Retinal pigment epithelial cell (primary cell): ENCODE data around the gene TMEM236.
A peak's percentile ranks its signal among the peaks of the same experiment; 100 is the strongest.

Experiments used
- DNase-seq: peaks from one replicate; pipeline ENCODE4 v3.0.0-alpha.2; 2010; ENCODE audit warnings: low read depth
- H3K4me3 ChIP-seq: 2 replicates; pipeline ENCODE4 v1.5.1; 2011; ENCODE audit warnings: mild to moderate bottlenecking, low read length, control low read depth, moderate library complexity
- TF ChIP-seq, protein P1 (sequence below): conservative IDR thresholded peaks from 2 replicates; pipeline ENCODE4 v1.5.1; 2011; ENCODE audit warnings: low read depth, low read length, control low read depth, inconsistent platforms

The TMEM236 gene

DNA sequence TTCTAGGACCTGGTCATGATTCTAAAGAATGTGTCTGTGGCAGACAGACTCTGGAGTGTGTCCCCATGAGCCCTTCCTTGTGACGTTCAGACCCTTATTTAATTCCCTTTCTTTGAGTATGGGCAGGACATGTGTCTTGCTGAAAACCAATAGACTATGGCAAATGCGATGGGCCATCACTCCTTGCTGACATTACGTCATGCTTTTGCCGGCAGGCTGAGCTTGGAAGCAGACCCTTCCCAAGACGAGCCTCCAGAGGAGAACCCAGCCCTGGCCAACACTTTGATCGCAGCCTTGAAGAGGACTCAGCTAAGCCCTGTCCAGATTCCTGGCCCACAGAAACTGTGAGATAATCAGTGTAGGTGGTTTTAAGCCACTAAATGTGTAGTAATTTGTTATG, 18.4 kb upstream of the TMEM236 start:
- TF ChIP-seq, protein P1, sequence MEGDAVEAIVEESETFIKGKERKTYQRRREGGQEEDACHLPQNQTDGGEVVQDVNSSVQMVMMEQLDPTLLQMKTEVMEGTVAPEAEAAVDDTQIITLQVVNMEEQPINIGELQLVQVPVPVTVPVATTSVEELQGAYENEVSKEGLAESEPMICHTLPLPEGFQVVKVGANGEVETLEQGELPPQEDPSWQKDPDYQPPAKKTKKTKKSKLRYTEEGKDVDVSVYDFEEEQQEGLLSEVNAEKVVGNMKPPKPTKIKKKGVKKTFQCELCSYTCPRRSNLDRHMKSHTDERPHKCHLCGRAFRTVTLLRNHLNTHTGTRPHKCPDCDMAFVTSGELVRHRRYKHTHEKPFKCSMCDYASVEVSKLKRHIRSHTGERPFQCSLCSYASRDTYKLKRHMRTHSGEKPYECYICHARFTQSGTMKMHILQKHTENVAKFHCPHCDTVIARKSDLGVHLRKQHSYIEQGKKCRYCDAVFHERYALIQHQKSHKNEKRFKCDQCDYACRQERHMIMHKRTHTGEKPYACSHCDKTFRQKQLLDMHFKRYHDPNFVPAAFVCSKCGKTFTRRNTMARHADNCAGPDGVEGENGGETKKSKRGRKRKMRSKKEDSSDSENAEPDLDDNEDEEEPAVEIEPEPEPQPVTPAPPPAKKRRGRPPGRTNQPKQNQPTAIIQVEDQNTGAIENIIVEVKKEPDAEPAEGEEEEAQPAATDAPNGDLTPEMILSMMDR = no peak
- DNase-seq = no peak
- no peak overlapping the region for H3K4me3 ChIP-seq

DNA sequence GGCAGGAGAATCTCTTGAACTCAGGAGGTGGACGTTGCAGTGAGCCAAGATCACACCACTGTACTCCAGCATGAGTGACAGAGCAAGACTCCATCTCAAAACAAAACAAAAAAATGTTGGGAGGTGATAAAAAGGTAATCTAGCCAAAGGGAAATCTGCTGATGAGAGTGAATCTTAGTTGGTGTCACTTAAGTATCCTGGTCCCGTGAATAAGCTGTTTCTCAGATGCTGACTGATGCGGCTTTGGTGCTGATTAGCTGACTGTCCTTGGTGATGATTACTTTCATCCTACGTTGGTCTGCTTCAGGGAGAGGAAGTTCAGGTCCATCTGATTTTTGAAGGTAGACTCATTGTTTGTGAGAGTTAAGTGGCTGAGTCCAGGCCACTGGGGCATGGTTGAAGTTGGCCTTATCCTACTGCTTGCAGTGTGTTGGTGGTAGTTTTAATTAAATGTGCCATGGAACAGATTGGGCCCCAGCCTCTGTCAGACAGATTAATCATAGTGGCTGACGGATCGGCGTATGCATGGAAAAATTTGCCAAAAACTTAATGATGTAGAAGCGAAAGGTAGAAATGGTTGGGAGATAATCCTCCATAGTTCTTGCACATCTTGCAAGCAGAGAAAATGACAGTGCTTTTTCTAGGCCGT, 17.4 kb upstream of the TMEM236 start:
- H3K4me3 ChIP-seq = no peak overlapping the region
- no peak for DNase-seq
- TF ChIP-seq, protein P1 = no peak

DNA sequence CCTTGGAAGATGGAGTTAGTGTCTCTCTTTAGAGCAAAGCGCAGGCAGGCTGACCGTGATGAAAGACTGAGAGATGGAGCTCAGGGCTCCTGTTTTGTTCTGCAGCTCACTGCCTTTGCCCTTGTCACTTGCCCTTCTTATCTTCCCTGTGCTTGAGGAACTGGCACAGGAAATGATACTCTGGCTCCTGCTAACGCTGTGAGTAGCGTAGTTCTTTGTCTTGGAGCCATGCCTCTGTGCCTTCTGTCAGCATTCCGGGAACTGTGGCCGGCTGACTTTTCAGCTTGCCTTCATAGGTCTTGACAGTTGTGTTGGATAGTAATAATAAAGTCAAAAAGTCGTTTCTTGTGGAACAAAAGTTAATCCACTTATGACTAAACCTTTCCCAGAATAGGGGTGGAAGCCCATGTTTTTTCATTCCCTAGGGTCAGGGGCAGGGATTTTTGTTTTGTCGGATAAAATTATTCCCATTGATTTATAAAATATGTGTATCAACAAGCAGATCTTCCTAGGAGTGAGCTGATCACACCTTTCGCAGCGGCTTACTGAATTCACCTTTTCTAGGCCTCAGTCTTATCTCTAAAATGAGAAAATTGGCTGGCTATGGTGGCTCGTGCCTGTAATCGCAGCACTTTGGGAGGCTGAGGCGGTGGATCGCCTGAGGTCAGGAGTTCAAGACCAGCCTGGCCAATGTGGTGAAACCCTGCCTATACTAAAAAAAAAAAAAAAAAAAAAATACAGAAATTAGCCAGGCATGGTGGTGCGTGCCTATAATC, 16.6 kb upstream of the TMEM236 start:
- DNase-seq = no peak
- no peak overlapping the region for H3K4me3 ChIP-seq
- TF ChIP-seq, protein P1 = no peak

DNA sequence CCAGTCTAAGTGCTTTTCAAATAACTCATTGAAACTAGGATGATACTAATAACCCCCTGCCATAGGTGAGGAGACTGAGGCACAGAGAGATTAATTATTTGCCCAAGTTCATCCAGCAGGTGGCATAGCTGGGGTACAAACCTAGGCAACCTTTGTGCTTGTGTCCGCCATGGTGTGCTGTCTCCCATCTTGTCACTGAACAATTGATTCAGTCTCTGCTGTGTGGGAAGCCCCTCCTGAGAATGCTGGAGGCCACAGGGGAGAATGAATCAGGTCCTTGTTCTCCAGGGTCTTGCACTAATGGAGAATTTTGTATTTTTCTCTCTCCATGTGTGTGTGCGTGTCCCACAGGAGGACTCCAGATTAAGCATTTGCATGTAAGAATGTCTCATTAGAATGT, 15.8 kb upstream of the TMEM236 start:
- no peak overlapping the region for H3K4me3 ChIP-seq
- DNase-seq = no peak
- TF ChIP-seq, protein P1 = no peak

DNA sequence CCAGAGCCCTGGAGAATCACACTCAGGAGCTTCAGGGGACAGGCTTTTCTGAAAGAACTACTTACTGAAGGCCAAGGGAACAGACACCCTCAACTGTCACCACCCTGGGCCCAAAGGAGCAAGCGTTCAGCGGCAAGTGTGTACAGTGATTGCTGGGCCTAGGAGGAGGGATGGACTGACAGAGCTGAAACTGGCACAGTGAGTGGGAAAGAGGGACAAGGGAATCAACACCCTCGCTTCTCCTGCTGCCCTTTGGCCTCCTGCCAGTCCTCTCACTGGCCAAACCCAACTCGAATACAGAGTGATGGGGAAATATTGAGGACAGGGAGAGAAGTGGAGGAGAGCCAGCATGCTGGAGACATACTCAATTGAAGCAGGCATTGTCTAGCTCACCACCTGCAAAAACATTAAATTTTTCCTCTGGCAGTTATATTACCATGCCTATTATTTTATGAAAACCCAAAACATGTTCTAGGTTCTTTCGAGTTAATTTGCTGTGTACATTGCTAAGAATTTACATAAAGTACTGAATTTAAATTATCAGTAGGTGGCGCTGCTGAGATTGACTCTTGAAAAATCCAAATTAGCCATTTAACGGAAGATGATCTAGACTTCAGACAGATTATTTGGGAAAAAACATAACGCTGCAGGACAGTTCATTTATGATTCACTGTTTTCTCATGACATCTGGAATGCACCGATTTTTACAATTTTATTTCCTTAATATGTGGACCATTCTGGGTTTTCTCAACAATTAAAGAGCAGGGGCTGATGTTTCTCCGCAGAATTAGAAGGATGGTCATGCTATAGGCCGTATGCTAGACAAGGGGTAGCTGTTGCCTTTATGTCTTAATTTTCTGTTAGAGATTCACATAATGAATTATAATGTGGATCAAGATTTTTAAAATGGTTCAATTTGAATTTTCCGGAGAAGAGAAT, 14.7 kb upstream of the TMEM236 start:
- TF ChIP-seq, protein P1 = peak; percentile 63
- H3K4me3 ChIP-seq = no peak overlapping the region
- no peak for DNase-seq

DNA sequence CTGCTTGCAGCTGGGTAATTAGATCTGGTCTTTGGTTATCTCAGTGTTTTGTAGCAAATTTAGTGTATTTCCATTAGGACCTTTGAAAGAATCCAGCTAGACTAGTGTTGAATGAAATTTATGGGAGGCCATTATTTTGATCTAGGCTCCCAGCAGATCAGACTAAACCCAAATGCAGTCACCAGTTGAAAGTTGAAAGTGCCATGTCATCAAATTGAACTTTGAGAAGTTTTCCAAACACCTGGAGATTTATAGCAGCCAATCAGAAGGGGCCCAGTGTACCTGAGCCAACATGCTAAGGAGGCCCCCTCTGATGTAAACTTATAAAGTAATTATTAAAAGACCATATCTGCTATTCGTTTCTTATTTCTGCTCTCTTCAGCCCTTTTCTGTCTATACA, 11.3 kb upstream of the TMEM236 start:
- H3K4me3 ChIP-seq = no peak overlapping the region
- TF ChIP-seq, protein P1 = no peak
- DNase-seq = no peak
